K562 (cell line): ENCODE measurements around the gene AMDHD2. TPM values are rescaled to one million over a fixed set of nuclear protein-coding genes. Genes with fewer than 3 reads are reported as not detected.

Experiments used
- ARID3B ChIP-seq: fragments of 250-450 bp; sonication (Bioruptor Pico); IDR thresholded peaks from 2 replicates; pipeline ENCODE4 v1.4.0; 2020; ENCODE audit warnings: borderline replicate concordance
- BCOR ChIP-seq: fragments of 450-650 bp; IDR thresholded peaks from 2 replicates; pipeline ENCODE4 v1.6.1; 2016
- C11orf30 ChIP-seq: fragments of 450-650 bp; IDR thresholded peaks from 2 replicates; pipeline ENCODE4 v1.6.1; 2016; ENCODE audit warnings: low read depth, mild to moderate bottlenecking
- CEBPB ChIP-seq: fragments of 450-650 bp; IDR thresholded peaks from 2 replicates; pipeline ENCODE4 v1.6.1; 2016; ENCODE audit warnings: missing genetic modification characterization, missing compliant biosample characterization
- RREB1 ChIP-seq: fragments of 250-450 bp; sonication (Bioruptor Pico); IDR thresholded peaks from 2 replicates; pipeline ENCODE4 v1.4.0; 2020
- SMARCE1 ChIP-seq: fragments of 450-650 bp; IDR thresholded peaks from 2 replicates; pipeline ENCODE4 v1.7.1; 2016; ENCODE audit warnings: mild to moderate bottlenecking
- USF2 ChIP-seq: sonication (generic); formaldehyde crosslinking; IDR thresholded peaks from 2 replicates; pipeline ENCODE4 v1.5.0; 2020; ENCODE audit warnings: missing genetic modification reagents
- ZBTB34 ChIP-seq: fragments of 250-450 bp; sonication (Bioruptor Pico); IDR thresholded peaks from 2 replicates; pipeline ENCODE4 v1.8.0; 2021; ENCODE audit warnings: mild to moderate bottlenecking, moderate library complexity
- ZNF263 ChIP-seq: sonication (generic); formaldehyde crosslinking; IDR thresholded peaks from 2 replicates; pipeline ENCODE4 v1.8.0; 2022; ENCODE audit warnings: mild to moderate bottlenecking, missing genetic modification reagents, borderline replicate concordance
- ZNF282 ChIP-seq: sonication (generic); formaldehyde crosslinking; IDR thresholded peaks from 2 replicates; pipeline ENCODE4 v1.8.1; 2023; ENCODE audit warnings: missing genetic modification reagents
- ZNF398 ChIP-seq: fragments of 250-450 bp; sonication (Bioruptor Pico); IDR thresholded peaks from 2 replicates; pipeline ENCODE4 v1.8.0; 2021; ENCODE audit warnings: moderate library complexity, mild to moderate bottlenecking, inconsistent platforms
- ZNF77 ChIP-seq: fragments of 250-450 bp; sonication (Bioruptor Pico); IDR thresholded peaks from 2 replicates; pipeline ENCODE4 v1.5.0; 2020
- polyA plus RNA-seq, 8 experiments: library from polyadenylated mRNA; depleted of rRNA in 4 of 8; stranded (reverse) in 5 of 8; unstranded in 3 of 8; fragments of >200 nt; fragmentation: Nextera tagmentation in 2 of 8; fragmentation: Illumina TruSeq in 1 of 8; extraction: Ambion mirVana in 2 of 8; extraction: Trizol in 1 of 8; gene quantifications; 2 replicates each; pipeline versions ENCODE4 v1.2.1 to v1.2.3, GENCODE V29; 2011 to 2014; ENCODE audit warnings: inconsistent platforms in 1 of 8, missing spikeins in 1 of 8
- total RNA-seq, 7 experiments: library from RNA; depleted of rRNA in 6 of 7; stranded (reverse); fragments of >200 nt in 6 of 7; fragmentation: Illumina TruSeq in 2 of 7; extraction: Trizol in 2 of 7; gene quantifications; 2 replicates each; pipeline versions ENCODE4 v1.2.1 to v1.2.3, GENCODE V29; 2011 to 2021; ENCODE audit warnings: low replicate concordance in 1 of 7

Gene AMDHD2
- total and polyA plus RNA-seq, 9 of the 15 experiments (the other 6 are each of a cell fraction or from before 2014, with no cell fraction given), result 0.38 to 56.9 (median 18.3) TPM; not detected in 1

GRCh38 chr16:2511128-2511800 is 8.9 kb upstream of the AMDHD2 start (continued):
- no peak for TF ChIP-seq ZNF398 (CRISPR knock-in tag)
- TF ChIP-seq ZNF263 (CRISPR knock-in tag), result no peak
- TF ChIP-seq ZNF77 (CRISPR knock-in tag), result no peak
- no peak for TF ChIP-seq C11orf30
- no peak for TF ChIP-seq ARID3B (CRISPR knock-in tag)
- no peak for TF ChIP-seq BCOR
- TF ChIP-seq USF2 (CRISPR knock-in tag), result no peak
- no peak for TF ChIP-seq ZNF282 (CRISPR knock-in tag)
- TF ChIP-seq CEBPB (tag), result no peak
- TF ChIP-seq RREB1, result no peak
- TF ChIP-seq ZBTB34 (CRISPR knock-in tag), result no peak
- no peak for TF ChIP-seq SMARCE1
